ENCODE measurements around the gene LGR4. TPM values are rescaled to one million over a fixed set of nuclear protein-coding genes. Genes with fewer than 3 reads are reported as not detected.
A peak's percentile ranks its signal among the peaks of the same experiment; 100 is the strongest.

Gene LGR4
- total RNA-seq, 1 donor, result 56.1 TPM

DNA sequence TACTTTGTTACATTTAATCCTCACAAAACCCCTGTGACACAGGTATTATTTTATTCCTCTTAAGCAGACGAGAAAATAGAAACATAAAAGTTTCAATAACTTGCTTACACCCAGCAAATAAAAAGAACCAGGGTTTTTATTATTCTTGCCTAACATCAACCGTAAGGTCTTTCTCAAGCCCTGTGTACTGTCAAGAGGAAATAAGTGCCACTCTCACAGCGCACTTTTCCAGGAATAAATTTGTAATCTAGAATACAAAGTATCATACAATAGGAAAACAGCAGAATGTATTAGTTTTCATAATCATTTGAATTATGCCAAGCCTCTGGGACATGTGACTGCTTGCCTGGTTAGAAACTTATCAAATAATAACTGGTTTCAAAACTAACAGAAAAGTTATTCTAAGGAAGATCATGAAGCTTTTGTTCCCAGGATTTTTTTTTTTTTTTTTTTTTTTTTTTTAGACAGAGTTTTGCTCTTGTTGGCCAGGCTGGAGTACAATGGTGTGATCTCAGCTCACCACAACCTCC, 117.0 kb downstream of the LGR4 start:
- Histone ChIP-seq H3K4me1 (ENCODE audit: insufficient read depth, low read length) (peaks cover 19% of the 10 kb centered on the region), H3K27ac (ENCODE audit: low read depth, low read length) (no peak overlapping the region), H3K4me3 (ENCODE audit: insufficient read depth, low read length) (no peak overlapping the region), H3K79me2 (ENCODE audit: insufficient read depth, low read length) (peaks cover 6% of the 10 kb centered on the region), H3K4me2 (ENCODE audit: insufficient read depth, low read length) (no peak overlapping the region), H3K36me3 (ENCODE audit: insufficient read depth, low read length) (no peaks in the 10 kb centered on the region), H3K9me3 (ENCODE audit: low read depth, low read length) (no peaks in the 10 kb centered on the region), H4K20me1 (ENCODE audit: insufficient read depth, low read length) (no peaks in the 10 kb centered on the region), H2AFZ (ENCODE audit: low read length) (no peak overlapping the region), H3K27me3 (ENCODE audit: insufficient read depth, low read length) (no peaks in the 10 kb centered on the region)
- TF ChIP-seq, protein P1, sequence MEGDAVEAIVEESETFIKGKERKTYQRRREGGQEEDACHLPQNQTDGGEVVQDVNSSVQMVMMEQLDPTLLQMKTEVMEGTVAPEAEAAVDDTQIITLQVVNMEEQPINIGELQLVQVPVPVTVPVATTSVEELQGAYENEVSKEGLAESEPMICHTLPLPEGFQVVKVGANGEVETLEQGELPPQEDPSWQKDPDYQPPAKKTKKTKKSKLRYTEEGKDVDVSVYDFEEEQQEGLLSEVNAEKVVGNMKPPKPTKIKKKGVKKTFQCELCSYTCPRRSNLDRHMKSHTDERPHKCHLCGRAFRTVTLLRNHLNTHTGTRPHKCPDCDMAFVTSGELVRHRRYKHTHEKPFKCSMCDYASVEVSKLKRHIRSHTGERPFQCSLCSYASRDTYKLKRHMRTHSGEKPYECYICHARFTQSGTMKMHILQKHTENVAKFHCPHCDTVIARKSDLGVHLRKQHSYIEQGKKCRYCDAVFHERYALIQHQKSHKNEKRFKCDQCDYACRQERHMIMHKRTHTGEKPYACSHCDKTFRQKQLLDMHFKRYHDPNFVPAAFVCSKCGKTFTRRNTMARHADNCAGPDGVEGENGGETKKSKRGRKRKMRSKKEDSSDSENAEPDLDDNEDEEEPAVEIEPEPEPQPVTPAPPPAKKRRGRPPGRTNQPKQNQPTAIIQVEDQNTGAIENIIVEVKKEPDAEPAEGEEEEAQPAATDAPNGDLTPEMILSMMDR (IDR thresholded peaks at IDR 0.05; ENCODE audit: extremely low read depth, low read depth, low read length), result no peak
- no peak for DNase-seq (ENCODE audit: insufficient read length, low spot score, missing footprints)

- H3K36me3 ChIP-seq (ENCODE audit: insufficient read depth, low read length), result peaks cover 7% of the 10 kb centered on the region
- no peaks in the 10 kb centered on the region for H3K27me3 ChIP-seq (ENCODE audit: insufficient read depth, low read length)
- peak overlapping the region; percentile 2 for H3K27ac ChIP-seq (ENCODE audit: low read depth, low read length)
- H3K4me2 ChIP-seq (ENCODE audit: insufficient read depth, low read length), result no peak overlapping the region
- no peaks in the 10 kb centered on the region for H3K9me3 ChIP-seq (ENCODE audit: low read depth, low read length)
- DNase-seq (ENCODE audit: insufficient read length, low spot score, missing footprints), result no peak
- H3K4me1 ChIP-seq (ENCODE audit: insufficient read depth, low read length), result peaks cover 19% of the 10 kb centered on the region
- peaks cover 4% of the 10 kb centered on the region for H3K79me2 ChIP-seq (ENCODE audit: insufficient read depth, low read length)
- no peak overlapping the region for H3K4me3 ChIP-seq (ENCODE audit: insufficient read depth, low read length)
- TF ChIP-seq, protein P1 (IDR thresholded peaks at IDR 0.05; ENCODE audit: extremely low read depth, low read depth, low read length), result no peak
- H2AFZ ChIP-seq (ENCODE audit: low read length), result no peak overlapping the region
- H4K20me1 ChIP-seq (ENCODE audit: insufficient read depth, low read length), result no peaks in the 10 kb centered on the region
These were observed 118.1 kb downstream of the LGR4 start for GRCh38 chr11:27354359-27354965.

- Histone ChIP-seq H4K20me1 (ENCODE audit: insufficient read depth, low read length) (no peaks in the 10 kb centered on the region), H3K4me2 (ENCODE audit: insufficient read depth, low read length) (peak overlapping the region; percentile 2), H3K4me1 (ENCODE audit: insufficient read depth, low read length) (peaks cover 19% of the 10 kb centered on the region), H3K27me3 (ENCODE audit: insufficient read depth, low read length) (no peaks in the 10 kb centered on the region), H3K36me3 (ENCODE audit: insufficient read depth, low read length) (peaks cover 8% of the 10 kb centered on the region), H2AFZ (ENCODE audit: low read length) (no peak overlapping the region), H3K79me2 (ENCODE audit: insufficient read depth, low read length) (peaks cover 2% of the 10 kb centered on the region), H3K27ac (ENCODE audit: low read depth, low read length) (peak overlapping the region; percentile 73), H3K9me3 (ENCODE audit: low read depth, low read length) (no peaks in the 10 kb centered on the region), H3K4me3 (ENCODE audit: insufficient read depth, low read length) (no peak overlapping the region)
- peak; percentile 90 for DNase-seq (ENCODE audit: insufficient read length, low spot score, missing footprints)
- TF ChIP-seq, protein P1 (IDR thresholded peaks at IDR 0.05; ENCODE audit: extremely low read depth, low read depth, low read length), result no peak
These were observed 118.8 kb downstream of the LGR4 start for GRCh38 chr11:27353593-27354358.

DNA sequence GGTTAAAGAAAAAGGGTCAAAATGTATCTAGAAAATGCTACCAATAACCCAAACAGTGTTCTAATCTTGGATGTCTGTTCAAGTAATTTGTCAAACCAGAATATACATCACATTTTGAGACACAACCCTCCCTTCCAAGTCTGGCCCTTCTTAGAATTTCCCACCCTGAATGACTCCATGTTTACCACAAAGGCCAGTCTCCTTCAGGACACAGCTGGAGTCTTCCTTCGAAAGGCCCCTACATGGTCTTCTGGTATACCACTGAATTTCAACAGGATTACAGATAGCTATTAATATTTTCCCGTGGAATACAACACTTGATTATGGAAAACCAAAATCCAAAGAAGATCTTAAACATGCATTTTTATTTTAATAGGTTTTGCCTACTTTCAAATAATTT, 119.8 kb downstream of the LGR4 start:
- H3K36me3 ChIP-seq (ENCODE audit: insufficient read depth, low read length), result peaks cover 8% of the 10 kb centered on the region
- no peaks in the 10 kb centered on the region for H4K20me1 ChIP-seq (ENCODE audit: insufficient read depth, low read length)
- no peak overlapping the region for H3K4me3 ChIP-seq (ENCODE audit: insufficient read depth, low read length)
- H3K27me3 ChIP-seq (ENCODE audit: insufficient read depth, low read length), result no peaks in the 10 kb centered on the region
- TF ChIP-seq, protein P1 (IDR thresholded peaks at IDR 0.05; ENCODE audit: extremely low read depth, low read depth, low read length), result no peak
- H3K79me2 ChIP-seq (ENCODE audit: insufficient read depth, low read length), result peaks cover 2% of the 10 kb centered on the region
- H3K27ac ChIP-seq (ENCODE audit: low read depth, low read length), result no peak overlapping the region
- no peak overlapping the region for H2AFZ ChIP-seq (ENCODE audit: low read length)
- DNase-seq (ENCODE audit: insufficient read length, low spot score, missing footprints), result no peak
- H3K4me2 ChIP-seq (ENCODE audit: insufficient read depth, low read length), result no peak overlapping the region
- peaks cover 21% of the 10 kb centered on the region for H3K4me1 ChIP-seq (ENCODE audit: insufficient read depth, low read length)
- H3K9me3 ChIP-seq (ENCODE audit: low read depth, low read length), result no peaks in the 10 kb centered on the region
